Measurements from ENCODE around the gene TMEM185B. TPM values are rescaled to one million over a fixed set of nuclear protein-coding genes. Genes with fewer than 3 reads are reported as not detected.

TMEM185B gene
- total RNA-seq, 4 donors from 2014 or later: 22.8 to 40.0 (median 30.4) TPM

DNA sequence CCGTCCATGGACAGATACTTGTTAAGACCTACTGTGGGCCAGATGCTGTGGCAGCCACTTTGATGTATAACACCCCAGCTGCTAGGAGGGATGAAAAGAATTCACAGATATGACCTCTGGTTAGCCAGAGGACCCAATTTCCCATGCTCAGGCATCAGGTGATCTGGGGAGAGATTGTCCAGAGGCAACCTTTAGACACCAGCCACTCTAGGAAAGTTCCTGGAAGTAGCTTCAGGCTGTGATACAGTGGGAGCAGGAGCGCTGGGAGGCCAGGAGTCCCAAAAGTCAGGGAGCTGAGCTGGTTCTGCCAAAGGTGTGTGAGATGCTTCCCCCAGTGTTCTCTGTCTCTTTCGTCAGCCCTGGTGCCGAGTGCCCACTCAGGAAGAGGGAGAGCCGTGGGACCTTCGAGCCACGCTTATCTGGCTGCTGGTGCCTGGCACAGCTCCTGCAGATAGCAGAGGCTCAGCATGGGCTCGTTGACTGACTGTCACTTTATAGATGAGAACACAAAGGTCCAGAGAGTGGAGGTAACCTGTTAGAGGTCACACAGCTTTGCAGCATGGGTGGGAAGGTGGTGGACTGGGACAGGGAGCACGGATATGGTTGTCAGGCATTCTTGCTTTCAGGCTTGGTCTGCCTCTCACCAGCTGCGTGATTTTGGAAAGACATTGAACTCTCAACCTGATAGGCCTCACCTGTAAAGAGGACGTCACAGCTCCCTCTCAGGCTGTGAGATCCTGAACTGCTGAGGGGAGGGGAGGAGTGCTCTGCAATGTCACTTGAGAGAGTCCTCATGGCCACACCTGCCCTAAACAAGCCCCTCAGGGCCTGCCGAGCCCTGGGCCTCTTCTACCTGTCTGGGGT, 21.7 kb upstream of the TMEM185B start:
- H3K4me1 ChIP-seq: peaks cover 23% of the 10 kb centered on the region
- no peak overlapping the region for H3K27ac ChIP-seq
- 88% methylated on average over 7 of the region's 12 CpGs for WGBS
- H3K27me3 ChIP-seq: no peaks in the 10 kb centered on the region
- no peaks in the 10 kb centered on the region for H3K9me3 ChIP-seq
- TF ChIP-seq POLR2A (IDR thresholded peaks at IDR 0.05) (no peak), POLR2AphosphoS5 (IDR thresholded peaks at IDR 0.05) (no peak), CTCF (IDR thresholded peaks at IDR 0.05) (no peak), EP300 (IDR thresholded peaks at IDR 0.05) (no peak)
- no peak overlapping the region for H3K4me3 ChIP-seq
- no peak for DNase-seq (ENCODE audit: low spot score in 2 of 2)
- no peaks in the 10 kb centered on the region for H3K36me3 ChIP-seq

DNA sequence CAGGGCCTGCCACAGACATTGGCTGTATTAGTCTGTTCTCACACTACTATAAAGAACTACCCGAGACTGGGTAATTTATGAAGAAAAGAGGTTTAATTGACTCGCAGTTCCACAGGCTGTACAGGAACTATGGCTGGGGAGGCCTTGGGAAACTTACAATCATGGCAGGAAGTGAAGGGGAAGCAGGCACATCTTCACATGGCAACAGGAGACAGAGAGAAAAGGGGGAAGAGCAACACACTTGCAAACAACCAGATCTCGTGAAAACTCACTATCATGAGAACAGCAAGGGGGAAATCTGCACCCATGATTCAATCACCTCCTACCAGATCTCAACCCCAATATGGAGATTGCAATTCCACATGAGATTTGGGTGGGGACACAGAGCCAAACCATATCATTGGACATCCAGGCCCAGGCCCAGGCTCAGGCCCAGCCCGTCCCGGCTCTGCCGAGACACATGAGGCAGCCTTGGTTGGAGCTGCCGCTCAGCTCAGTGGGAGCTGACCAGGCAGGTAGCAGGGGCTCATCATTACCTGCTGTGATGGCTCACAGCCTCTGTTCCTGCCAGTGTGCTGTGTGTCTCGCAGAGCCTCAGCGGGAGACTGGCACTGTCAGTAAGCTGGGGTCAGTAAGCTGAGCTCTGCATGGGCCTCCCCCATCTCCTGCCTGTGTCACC, 20.8 kb upstream of the TMEM185B start:
- H3K9me3 ChIP-seq: no peaks in the 10 kb centered on the region
- H3K27me3 ChIP-seq: no peaks in the 10 kb centered on the region
- H3K36me3 ChIP-seq: no peaks in the 10 kb centered on the region
- 94% methylated on average over 8 of the region's 9 CpGs for WGBS
- no peak overlapping the region for H3K4me3 ChIP-seq
- H3K27ac ChIP-seq: no peak overlapping the region
- H3K4me1 ChIP-seq: peaks cover 31% of the 10 kb centered on the region
- DNase-seq (ENCODE audit: low spot score in 2 of 2): no peak
- TF ChIP-seq POLR2AphosphoS5 (IDR thresholded peaks at IDR 0.05) (no peak), EP300 (IDR thresholded peaks at IDR 0.05) (no peak), CTCF (IDR thresholded peaks at IDR 0.05) (no peak)

DNA sequence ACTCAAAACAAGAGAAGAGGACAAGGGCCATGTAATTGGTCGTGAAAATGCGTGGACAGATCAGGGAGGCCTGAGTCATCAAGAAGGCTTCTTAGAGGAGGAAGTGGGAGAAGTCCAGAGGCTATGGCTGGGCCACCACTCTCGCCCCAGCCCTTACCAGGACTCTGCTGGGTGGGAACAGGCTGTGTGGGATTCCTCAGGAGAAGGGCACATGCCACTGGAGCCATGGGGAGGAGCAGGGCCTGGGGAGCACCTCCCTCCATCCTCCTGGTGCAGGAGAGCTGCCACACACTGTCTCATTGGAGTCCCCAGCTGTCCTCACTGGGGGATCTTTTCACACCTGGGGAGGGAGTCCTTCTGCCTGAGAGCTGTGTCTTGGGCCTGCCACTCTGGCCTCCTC, 20.0 kb upstream of the TMEM185B start:
- Histone ChIP-seq H3K4me1 (peaks cover 38% of the 10 kb centered on the region), H3K27me3 (no peaks in the 10 kb centered on the region), H3K9me3 (no peaks in the 10 kb centered on the region), H3K36me3 (no peaks in the 10 kb centered on the region), H3K27ac (no peak overlapping the region), H3K4me3 (no peak overlapping the region)
- 73% methylated on average over 3 of the region's 3 CpGs for WGBS
- TF ChIP-seq EP300 (IDR thresholded peaks at IDR 0.05) (no peak), POLR2AphosphoS5 (IDR thresholded peaks at IDR 0.05) (no peak), POLR2A (IDR thresholded peaks at IDR 0.05) (no peak)
- no peak for DNase-seq (ENCODE audit: low spot score in 2 of 2)

DNA sequence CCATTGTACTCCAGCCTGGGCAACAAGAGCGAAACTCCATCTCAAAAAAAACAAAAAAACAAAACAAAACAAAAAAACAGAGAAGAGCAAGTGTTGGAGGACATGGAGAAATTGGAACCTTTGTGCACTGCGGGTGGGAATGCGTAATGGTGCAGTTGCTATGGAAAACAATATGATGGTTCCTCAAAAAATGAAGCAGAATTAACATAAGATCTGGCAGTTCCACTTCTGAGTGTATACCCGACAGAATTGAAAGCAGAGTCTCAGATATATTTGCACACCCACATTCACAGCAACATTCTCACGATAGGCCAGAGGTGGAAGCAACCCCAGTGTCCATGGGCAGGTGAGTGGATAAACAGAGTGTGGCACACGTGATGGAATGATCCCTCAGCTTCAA, 18.5 kb upstream of the TMEM185B start:
- no peaks in the 10 kb centered on the region for H3K36me3 ChIP-seq
- H3K9me3 ChIP-seq: no peaks in the 10 kb centered on the region
- TF ChIP-seq POLR2A (IDR thresholded peaks at IDR 0.05) (no peak), EP300 (IDR thresholded peaks at IDR 0.05) (no peak), CTCF (IDR thresholded peaks at IDR 0.05) (no peak), POLR2AphosphoS5 (IDR thresholded peaks at IDR 0.05) (no peak)
- no peak for DNase-seq (ENCODE audit: low spot score in 2 of 2)
- H3K27ac ChIP-seq: no peak overlapping the region
- 85% methylated on average over 6 of the region's 6 CpGs for WGBS
- H3K4me3 ChIP-seq: no peak overlapping the region
- H3K27me3 ChIP-seq: no peaks in the 10 kb centered on the region
- peaks cover 34% of the 10 kb centered on the region for H3K4me1 ChIP-seq

- Histone ChIP-seq H3K9me3 (no peaks in the 10 kb centered on the region), H3K27me3 (no peaks in the 10 kb centered on the region), H3K36me3 (no peaks in the 10 kb centered on the region), H3K27ac (no peak overlapping the region), H3K4me1 (peaks cover 28% of the 10 kb centered on the region), H3K4me3 (no peak overlapping the region)
- DNase-seq (ENCODE audit: low spot score in 2 of 2): no peak
- WGBS: 91% methylated on average over 9 of the region's 10 CpGs
- no peak for TF ChIP-seq EP300 (IDR thresholded peaks at IDR 0.05)
- TF ChIP-seq CTCF (IDR thresholded peaks at IDR 0.05): no peak
- no peak for TF ChIP-seq POLR2AphosphoS5 (IDR thresholded peaks at IDR 0.05)
- no peak for TF ChIP-seq POLR2A (IDR thresholded peaks at IDR 0.05)
These were observed 17.8 kb upstream of the TMEM185B start for GRCh38 chr2:120240901-120241429.

Measured in suprapubic skin (tissue), 4 donors.